ENCODE measurements around the gene PTPRK.

DNA sequence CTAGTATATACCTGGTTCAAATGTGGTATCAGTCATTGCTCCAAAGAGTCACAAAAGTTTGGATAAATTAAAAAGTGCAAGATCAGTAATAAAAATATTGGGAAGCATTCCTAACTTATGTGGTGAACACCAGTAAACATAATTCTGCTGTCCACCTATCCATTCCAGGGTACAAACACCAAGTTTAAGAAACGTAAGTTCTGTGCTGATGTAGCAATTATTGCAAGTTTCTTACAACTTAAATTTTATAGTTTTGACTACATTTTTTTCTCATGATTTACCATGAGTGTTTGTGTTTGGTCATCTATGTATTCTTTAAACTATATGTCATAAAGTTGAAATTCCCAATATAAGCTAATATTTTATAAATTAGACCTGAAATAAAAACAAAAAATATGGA is 364.6 kb downstream of the PTPRK start:
- TF ChIP-seq, protein P1, sequence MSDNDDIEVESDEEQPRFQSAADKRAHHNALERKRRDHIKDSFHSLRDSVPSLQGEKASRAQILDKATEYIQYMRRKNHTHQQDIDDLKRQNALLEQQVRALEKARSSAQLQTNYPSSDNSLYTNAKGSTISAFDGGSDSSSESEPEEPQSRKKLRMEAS (IDR thresholded peaks at IDR 0.05; ENCODE audit: low read depth, low read length), result no peak
- no peak for TF ChIP-seq SIN3A (IDR thresholded peaks at IDR 0.05; ENCODE audit: low read depth, low read length)
- TF ChIP-seq POLR2AphosphoS2 (IDR thresholded peaks at IDR 0.05; ENCODE audit: low read depth, low read length), result no peak
- no peak for TF ChIP-seq EZH2 (IDR thresholded peaks at IDR 0.05; ENCODE audit: borderline replicate concordance, control insufficient read depth, low read depth, low read length)
- no peak for TF ChIP-seq EP300 (IDR thresholded peaks at IDR 0.05; ENCODE audit: borderline replicate concordance in 1 of 2, control insufficient read depth in 1 of 2, low read depth in 2 of 2, low read length in 2 of 2)
- no peak for TF ChIP-seq CTCF (IDR thresholded peaks at IDR 0.05 in 2 of 3, conservative IDR thresholded peaks at IDR 0.05 in 1 of 3; ENCODE audit: control insufficient read depth in 2 of 3, extremely low read depth in 1 of 3, insufficient read depth in 1 of 3, low read depth in 3 of 3, low read length in 3 of 3)
- no peak for TF ChIP-seq HSF1 (IDR thresholded peaks at IDR 0.05; ENCODE audit: low read depth, low read length)
- TF ChIP-seq, protein P2, sequence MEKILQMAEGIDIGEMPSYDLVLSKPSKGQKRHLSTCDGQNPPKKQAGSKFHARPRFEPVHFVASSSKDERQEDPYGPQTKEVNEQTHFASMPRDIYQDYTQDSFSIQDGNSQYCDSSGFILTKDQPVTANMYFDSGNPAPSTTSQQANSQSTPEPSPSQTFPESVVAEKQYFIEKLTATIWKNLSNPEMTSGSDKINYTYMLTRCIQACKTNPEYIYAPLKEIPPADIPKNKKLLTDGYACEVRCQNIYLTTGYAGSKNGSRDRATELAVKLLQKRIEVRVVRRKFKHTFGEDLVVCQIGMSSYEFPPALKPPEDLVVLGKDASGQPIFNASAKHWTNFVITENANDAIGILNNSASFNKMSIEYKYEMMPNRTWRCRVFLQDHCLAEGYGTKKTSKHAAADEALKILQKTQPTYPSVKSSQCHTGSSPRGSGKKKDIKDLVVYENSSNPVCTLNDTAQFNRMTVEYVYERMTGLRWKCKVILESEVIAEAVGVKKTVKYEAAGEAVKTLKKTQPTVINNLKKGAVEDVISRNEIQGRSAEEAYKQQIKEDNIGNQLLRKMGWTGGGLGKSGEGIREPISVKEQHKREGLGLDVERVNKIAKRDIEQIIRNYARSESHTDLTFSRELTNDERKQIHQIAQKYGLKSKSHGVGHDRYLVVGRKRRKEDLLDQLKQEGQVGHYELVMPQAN (conservative IDR thresholded peaks at IDR 0.05), result no peak
- no peak for TF ChIP-seq HDAC2 (IDR thresholded peaks at IDR 0.05)
- TF ChIP-seq POLR2AphosphoS5 (IDR thresholded peaks at IDR 0.05; ENCODE audit: low read length), result no peak
- TF ChIP-seq TAF1 (IDR thresholded peaks at IDR 0.05; ENCODE audit: borderline replicate concordance, low read depth, low read length), result no peak

All from GM12878 (cell line).